ENCODE measurements around the gene RBMS1. TPM values are rescaled to one million over a fixed set of nuclear protein-coding genes. Genes with fewer than 3 reads are reported as not detected.
A peak's percentile ranks its signal among the peaks of the same experiment; 100 is the strongest.

Gene RBMS1
- total RNA-seq, 1 donor from 2014 or later = 54.7 TPM

DNA sequence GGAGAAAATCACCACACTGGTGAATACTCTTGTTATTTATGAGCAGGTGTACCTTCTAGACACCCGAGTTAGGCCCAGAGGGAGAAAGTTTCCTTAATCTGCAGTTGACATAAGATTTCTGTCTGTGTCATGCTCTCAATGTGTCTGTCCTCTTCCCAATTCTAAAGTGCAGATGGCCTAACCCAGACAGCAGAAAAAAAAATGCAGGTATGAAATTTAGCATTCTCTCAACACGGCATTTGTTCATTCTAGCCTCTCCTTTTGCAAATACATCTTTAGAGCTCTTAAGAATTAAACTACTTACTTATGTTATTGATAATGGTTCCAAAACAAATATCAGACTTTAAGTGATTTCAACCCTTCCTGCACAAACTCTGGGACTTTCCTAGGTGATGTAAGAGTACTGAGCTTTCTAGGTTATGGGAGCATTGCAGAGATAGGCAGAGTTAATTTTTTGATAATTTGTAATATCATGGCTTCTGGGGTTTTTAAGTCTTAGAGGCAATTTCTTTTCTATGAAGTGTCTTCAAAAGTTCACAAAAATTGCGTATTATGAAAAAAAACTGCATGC lies 260.6 kb downstream of the RBMS1 start:
- no peak overlapping the region for H3K4me3 ChIP-seq (ENCODE audit: low read depth, low read length)
- no peak for DNase-seq (ENCODE audit: low read depth)
- TF ChIP-seq, protein P1, sequence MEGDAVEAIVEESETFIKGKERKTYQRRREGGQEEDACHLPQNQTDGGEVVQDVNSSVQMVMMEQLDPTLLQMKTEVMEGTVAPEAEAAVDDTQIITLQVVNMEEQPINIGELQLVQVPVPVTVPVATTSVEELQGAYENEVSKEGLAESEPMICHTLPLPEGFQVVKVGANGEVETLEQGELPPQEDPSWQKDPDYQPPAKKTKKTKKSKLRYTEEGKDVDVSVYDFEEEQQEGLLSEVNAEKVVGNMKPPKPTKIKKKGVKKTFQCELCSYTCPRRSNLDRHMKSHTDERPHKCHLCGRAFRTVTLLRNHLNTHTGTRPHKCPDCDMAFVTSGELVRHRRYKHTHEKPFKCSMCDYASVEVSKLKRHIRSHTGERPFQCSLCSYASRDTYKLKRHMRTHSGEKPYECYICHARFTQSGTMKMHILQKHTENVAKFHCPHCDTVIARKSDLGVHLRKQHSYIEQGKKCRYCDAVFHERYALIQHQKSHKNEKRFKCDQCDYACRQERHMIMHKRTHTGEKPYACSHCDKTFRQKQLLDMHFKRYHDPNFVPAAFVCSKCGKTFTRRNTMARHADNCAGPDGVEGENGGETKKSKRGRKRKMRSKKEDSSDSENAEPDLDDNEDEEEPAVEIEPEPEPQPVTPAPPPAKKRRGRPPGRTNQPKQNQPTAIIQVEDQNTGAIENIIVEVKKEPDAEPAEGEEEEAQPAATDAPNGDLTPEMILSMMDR (conservative IDR thresholded peaks at IDR 0.05; ENCODE audit: low read depth, low read length) = no peak

DNA sequence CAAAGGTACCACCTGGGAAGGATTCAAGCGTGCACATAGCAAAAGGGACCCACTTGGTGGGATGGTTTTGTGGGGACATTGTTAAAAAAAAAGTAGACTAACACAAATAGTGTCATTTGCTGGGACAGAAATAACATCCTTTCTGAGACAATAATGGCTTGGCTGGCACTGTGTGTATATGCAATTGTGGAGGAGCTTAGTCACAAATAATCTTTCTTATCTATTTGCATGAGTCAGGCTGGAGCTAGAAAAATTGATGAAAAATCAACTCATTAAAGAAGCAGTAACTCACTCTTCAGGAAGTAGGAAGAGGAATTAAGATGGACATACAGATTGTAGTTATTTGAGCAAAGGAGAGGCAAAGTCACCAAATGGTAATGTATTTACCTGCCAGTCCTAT lies 264.0 kb downstream of the RBMS1 start:
- TF ChIP-seq, protein P1 (conservative IDR thresholded peaks at IDR 0.05; ENCODE audit: low read depth, low read length) = no peak
- no peak overlapping the region for H3K4me3 ChIP-seq (ENCODE audit: low read depth, low read length)
- no peak for DNase-seq (ENCODE audit: low read depth)

DNA sequence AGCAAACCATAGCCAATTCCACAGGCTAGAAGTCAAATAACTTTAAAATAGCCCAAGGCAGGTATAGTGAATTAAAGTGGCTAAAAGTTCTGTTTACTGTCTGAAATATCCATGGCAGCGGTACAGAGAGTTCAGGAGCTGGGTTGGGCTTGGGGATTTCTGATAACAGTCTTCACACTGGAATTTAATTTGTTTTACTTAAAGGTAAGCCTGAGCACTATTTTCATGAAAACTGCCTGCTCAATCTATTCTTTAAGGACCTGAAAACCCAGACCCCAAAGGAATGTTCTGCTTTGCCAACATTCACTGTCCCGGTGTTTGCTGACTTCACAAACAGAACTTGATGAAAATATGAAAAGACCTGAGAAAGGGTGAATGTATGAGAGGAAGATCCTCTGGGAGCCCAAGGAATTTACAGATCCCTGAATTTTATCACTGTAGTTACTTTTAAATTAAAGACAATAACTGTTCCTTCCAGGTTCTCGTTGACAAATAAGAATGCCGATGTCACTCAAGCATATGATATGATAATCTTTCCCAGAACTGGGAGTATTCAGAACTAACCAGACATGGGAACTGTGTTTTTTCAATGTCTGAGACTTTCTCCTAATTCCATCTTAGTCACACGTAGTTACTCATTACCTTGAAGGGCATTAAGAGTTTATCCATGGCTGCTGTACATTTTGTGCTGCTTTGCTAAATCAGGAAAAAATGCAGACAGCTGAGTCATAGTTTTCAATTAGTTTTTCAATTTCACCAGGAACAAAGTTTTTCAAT lies 265.3 kb downstream of the RBMS1 start:
- peak overlapping the region; percentile 34 for H3K4me3 ChIP-seq (ENCODE audit: low read depth, low read length)

DNA sequence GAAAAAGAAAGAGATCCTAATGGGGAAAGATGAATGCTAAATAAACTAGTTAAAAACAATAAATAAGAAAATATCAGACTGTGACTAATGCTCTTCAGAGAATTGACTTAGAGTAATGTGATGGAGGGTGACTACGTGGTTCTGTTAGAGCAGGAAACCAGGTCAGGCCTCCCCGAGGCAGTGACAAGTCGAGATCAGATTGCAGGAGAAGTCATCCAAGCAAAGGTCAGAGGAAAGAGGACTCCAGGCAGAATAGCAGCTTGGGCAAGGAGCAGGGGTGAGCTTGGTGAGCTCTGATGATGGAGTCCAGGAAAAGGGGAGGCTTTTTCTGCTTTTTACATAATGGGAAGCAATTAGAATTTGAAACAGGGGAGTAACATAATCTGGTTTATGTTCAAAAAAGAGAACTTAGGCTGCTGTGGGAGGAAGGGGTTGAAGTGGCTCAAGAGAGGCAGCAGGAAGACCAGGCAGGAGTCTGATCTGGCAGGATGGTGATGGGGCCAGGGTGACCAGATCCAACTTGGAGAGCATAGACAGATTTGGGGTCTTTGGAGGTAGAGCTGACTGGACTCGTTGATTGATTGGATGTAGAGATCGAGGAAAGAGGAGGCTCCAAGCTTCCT lies 266.2 kb downstream of the RBMS1 start:
- TF ChIP-seq, protein P1 (conservative IDR thresholded peaks at IDR 0.05; ENCODE audit: low read depth, low read length) = no peak
- H3K4me3 ChIP-seq (ENCODE audit: low read depth, low read length) = peak overlapping the region; percentile 34
- no peak for DNase-seq (ENCODE audit: low read depth)

More for the DNA sequence above, 265.3 kb downstream of the RBMS1 start:
- TF ChIP-seq, protein P1 (conservative IDR thresholded peaks at IDR 0.05; ENCODE audit: low read depth, low read length) = no peak
- DNase-seq (ENCODE audit: low read depth) = peak; percentile 95

DNA sequence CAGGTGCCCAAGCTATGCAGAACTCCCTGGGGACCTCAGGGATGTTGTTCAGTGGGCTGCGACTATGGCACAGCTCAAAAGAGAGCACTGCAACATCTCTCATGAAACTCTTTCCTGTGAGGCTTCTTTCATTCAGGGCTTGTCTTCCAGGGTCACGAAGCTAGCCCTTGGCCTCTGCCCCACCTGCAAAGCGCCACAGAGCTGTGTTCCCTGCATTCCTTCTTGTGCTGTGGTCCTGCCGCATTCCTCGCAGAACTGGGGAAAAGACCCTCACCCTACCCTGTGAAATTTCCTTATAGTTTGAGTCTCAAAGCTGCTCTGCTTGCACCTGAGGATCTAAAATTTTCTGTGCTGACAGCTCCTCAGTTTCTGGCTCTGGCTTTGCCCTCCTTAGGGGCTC lies 267.2 kb downstream of the RBMS1 start:
- no peak overlapping the region for H3K4me3 ChIP-seq (ENCODE audit: low read depth, low read length)
- no peak for DNase-seq (ENCODE audit: low read depth)
- TF ChIP-seq, protein P1 (conservative IDR thresholded peaks at IDR 0.05; ENCODE audit: low read depth, low read length) = no peak

DNA sequence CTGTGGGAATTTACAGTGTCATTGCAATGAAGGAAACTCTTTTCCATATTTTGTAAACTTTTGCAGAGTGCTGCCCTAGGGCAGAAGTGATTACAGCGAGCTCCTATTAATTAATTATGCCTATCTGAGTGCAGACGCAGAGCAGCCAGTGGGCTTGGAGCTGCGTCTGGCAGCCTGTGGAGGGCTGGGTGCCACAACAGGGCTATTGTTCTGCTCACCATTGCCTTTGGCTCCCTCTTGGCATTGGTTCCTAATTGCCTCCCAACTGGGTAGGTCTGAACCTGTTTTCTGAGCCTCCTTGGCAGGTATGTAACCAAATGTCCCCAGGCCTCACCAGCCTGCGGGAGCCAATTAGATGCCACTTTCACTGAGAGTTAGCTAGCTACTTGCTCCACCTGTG lies 267.9 kb downstream of the RBMS1 start:
- no peak overlapping the region for H3K4me3 ChIP-seq (ENCODE audit: low read depth, low read length)
- TF ChIP-seq, protein P1 (conservative IDR thresholded peaks at IDR 0.05; ENCODE audit: low read depth, low read length) = no peak
- DNase-seq (ENCODE audit: low read depth) = no peak

All from epithelial cell of proximal tubule (primary cell).